Mesothelial cell of epicardium (in vitro differentiated cells): ENCODE data around the gene BTBD8. TPM values are rescaled to one million over a fixed set of nuclear protein-coding genes. Genes with fewer than 3 reads are reported as not detected.

ENCODE experiments used
- DNase-seq, 2 experiments: peaks; one replicate each; pipeline ENCODE4 v3.0.0; 2021; ENCODE audit warnings: low spot score in 2 of 2; ENCODE audit not compliant: unreplicated experiment in 2 of 2
- H3K27ac Mint-ChIP-seq: 2 replicates; pipeline ENCODE4 v1.8.0; 2021; ENCODE audit warnings: mixed read lengths
- H3K27me3 Mint-ChIP-seq: 2 replicates; pipeline ENCODE4 v1.8.0; 2021; ENCODE audit warnings: low read depth, mixed read lengths
- H3K36me3 Mint-ChIP-seq: 2 replicates; pipeline ENCODE4 v1.8.0; 2021; ENCODE audit warnings: mixed read lengths
- H3K4me1 Mint-ChIP-seq: 2 replicates; pipeline ENCODE4 v1.8.0; 2021; ENCODE audit warnings: mixed read lengths
- H3K4me3 Mint-ChIP-seq: 2 replicates; pipeline ENCODE4 v1.8.0; 2021; ENCODE audit warnings: mild to moderate bottlenecking, moderate library complexity, mixed read lengths
- H3K9me3 Mint-ChIP-seq: 2 replicates; pipeline ENCODE4 v1.8.0; 2021; ENCODE audit warnings: mixed read lengths
- total RNA-seq: library from RNA; stranded (reverse); gene quantifications from 3 replicates; pipeline ENCODE4 v1.2.1, GENCODE V29; 2021
- TF ChIP-seq, protein P1 (sequence below): fragments of 200-600 bp; sonication (generic); IDR thresholded peaks from one replicate; pipeline ENCODE4 v1.5.0; 2021; ENCODE audit warnings: antibody characterized with exemption; ENCODE audit not compliant: unreplicated experiment

BTBD8 gene
- total RNA-seq, 1 donor from 2014 or later, result 8.4 TPM

DNA sequence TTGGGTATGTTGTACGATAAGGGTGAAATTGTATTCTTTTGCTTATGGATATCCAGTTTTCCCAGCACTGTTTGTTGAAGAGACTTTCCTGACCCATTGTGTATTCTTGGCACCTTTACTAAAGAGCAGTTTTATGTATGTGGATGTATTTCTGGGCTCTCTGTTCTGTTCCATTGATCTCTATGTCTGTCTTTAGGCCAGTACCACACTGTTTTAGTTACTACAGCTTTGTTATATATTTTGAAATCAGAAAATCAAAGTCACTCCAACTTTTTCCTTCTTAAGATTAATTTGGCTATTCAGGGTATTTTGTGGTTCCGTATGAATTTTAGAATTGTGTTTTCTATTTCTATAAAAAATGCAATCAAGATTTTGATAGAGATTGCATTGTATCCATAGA lies 74.8 kb downstream of the BTBD8 start:
- H3K4me1 Mint-ChIP-seq, result peaks cover 4% of the 10 kb centered on the region
- peaks cover 49% of the 10 kb centered on the region for H3K9me3 Mint-ChIP-seq
- H3K27ac Mint-ChIP-seq, result no peak overlapping the region
- TF ChIP-seq, protein P1, sequence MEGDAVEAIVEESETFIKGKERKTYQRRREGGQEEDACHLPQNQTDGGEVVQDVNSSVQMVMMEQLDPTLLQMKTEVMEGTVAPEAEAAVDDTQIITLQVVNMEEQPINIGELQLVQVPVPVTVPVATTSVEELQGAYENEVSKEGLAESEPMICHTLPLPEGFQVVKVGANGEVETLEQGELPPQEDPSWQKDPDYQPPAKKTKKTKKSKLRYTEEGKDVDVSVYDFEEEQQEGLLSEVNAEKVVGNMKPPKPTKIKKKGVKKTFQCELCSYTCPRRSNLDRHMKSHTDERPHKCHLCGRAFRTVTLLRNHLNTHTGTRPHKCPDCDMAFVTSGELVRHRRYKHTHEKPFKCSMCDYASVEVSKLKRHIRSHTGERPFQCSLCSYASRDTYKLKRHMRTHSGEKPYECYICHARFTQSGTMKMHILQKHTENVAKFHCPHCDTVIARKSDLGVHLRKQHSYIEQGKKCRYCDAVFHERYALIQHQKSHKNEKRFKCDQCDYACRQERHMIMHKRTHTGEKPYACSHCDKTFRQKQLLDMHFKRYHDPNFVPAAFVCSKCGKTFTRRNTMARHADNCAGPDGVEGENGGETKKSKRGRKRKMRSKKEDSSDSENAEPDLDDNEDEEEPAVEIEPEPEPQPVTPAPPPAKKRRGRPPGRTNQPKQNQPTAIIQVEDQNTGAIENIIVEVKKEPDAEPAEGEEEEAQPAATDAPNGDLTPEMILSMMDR, result no peak
- DNase-seq, result no peak
- no peak overlapping the region for H3K4me3 Mint-ChIP-seq
- no peaks in the 10 kb centered on the region for H3K27me3 Mint-ChIP-seq
- H3K36me3 Mint-ChIP-seq, result peaks cover 37% of the 10 kb centered on the region

DNA sequence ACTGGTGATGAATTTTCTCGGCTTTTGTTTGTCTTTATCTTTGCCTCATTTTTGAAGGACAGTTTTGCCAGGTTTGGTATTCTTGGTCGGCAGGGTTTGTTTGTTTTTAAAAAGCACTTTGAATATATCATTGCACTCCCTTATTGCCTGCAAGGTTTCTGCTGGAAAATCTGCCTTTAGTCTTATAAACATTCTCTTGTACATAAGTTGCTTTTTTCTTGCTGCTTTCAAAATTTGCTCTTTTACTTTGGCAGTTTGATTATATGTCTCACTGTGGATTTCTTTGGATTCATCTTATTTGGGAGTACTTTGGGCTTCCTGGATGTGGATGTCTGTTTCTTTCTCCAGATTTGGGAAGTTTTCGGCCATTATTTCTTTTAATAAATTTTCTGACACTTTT lies 79.4 kb downstream of the BTBD8 start:
- H3K27ac Mint-ChIP-seq, result no peak overlapping the region
- DNase-seq, result no peak

GRCh38 chr1:92165389-92165788 lies 85.2 kb downstream of the BTBD8 start:
- H3K4me1 Mint-ChIP-seq, result no peaks in the 10 kb centered on the region
- no peak overlapping the region for H3K27ac Mint-ChIP-seq
- no peaks in the 10 kb centered on the region for H3K27me3 Mint-ChIP-seq
- TF ChIP-seq, protein P1, result no peak
- peaks cover 23% of the 10 kb centered on the region for H3K36me3 Mint-ChIP-seq
- H3K9me3 Mint-ChIP-seq, result peaks cover 15% of the 10 kb centered on the region
- no peak overlapping the region for H3K4me3 Mint-ChIP-seq
- no peak for DNase-seq

More for the DNA sequence above, 79.4 kb downstream of the BTBD8 start:
- H3K4me3 Mint-ChIP-seq, result no peak overlapping the region
- TF ChIP-seq, protein P1, result no peak
- H3K9me3 Mint-ChIP-seq, result peaks cover 60% of the 10 kb centered on the region
- H3K4me1 Mint-ChIP-seq, result no peaks in the 10 kb centered on the region
- H3K27me3 Mint-ChIP-seq, result no peaks in the 10 kb centered on the region
- H3K36me3 Mint-ChIP-seq, result peaks cover 58% of the 10 kb centered on the region

- Mint-ChIP-seq H3K4me3 (no peak overlapping the region), H3K4me1 (no peaks in the 10 kb centered on the region), H3K9me3 (peaks cover 3% of the 10 kb centered on the region), H3K27me3 (no peaks in the 10 kb centered on the region), H3K36me3 (peaks cover 8% of the 10 kb centered on the region), H3K27ac (no peak overlapping the region)
- no peak for DNase-seq
- TF ChIP-seq, protein P1, result no peak
Observed at GRCh38 chr1:92167151-92167550, 87.0 kb downstream of the BTBD8 start.

- TF ChIP-seq, protein P1, result no peak
- no peak for DNase-seq
- no peak overlapping the region for H3K27ac Mint-ChIP-seq
Observed at GRCh38 chr1:92168657-92169056, 88.5 kb downstream of the BTBD8 start.

More at GRCh38 chr1:92168657-92169056, 88.5 kb downstream of the BTBD8 start:
- peaks cover 3% of the 10 kb centered on the region for H3K9me3 Mint-ChIP-seq
- H3K36me3 Mint-ChIP-seq, result peaks cover 7% of the 10 kb centered on the region
- no peaks in the 10 kb centered on the region for H3K4me1 Mint-ChIP-seq
- no peak overlapping the region for H3K4me3 Mint-ChIP-seq
- no peaks in the 10 kb centered on the region for H3K27me3 Mint-ChIP-seq
